HEK293 (cell line): Measurements from ENCODE around the gene CCP110.

Experiments used
- CTCF ChIA-PET: fragments of 350-600 bp; formaldehyde crosslinking; extraction: SDS; loops from one replicate; lab custom pipeline; 2021; ENCODE audit warnings: antibody characterized with exemption; lab: Yijun Ruan, JAX
- POLR2A ChIA-PET: fragments of 300-600 bp; formaldehyde crosslinking; extraction: SDS; loops from one replicate; lab custom pipeline; 2020; ENCODE audit warnings: antibody characterized with exemption, inconsistent platforms; lab: Yijun Ruan, JAX
- H3K27ac ChIP-seq: fragments of 200-500 bp; sonication (Bioruptor generic); 2 replicates; pipeline ENCODE4 v1.5.1; 2014; ENCODE audit warnings: low read depth, low read length, control low read depth, inconsistent platforms; ENCODE audit errors: extremely low read depth
- H3K36me3 ChIP-seq, 2 experiments: fragments of 200-500 bp in 1 of 2; sonication (Bioruptor generic) in 1 of 2; 1 replicate in 1 of 2; 2 replicates in 1 of 2; pipeline ENCODE4 v1.5.1; 2014 to 2017; ENCODE audit warnings: inconsistent platforms in 2 of 2, low read length in 2 of 2; ENCODE audit not compliant: control insufficient read depth in 2 of 2, insufficient read depth in 1 of 2
- H3K4me1 ChIP-seq: fragments of 200-500 bp; sonication (Bioruptor generic); 2 replicates; pipeline ENCODE4 v1.5.1; 2014; ENCODE audit warnings: mild to moderate bottlenecking, low read length, inconsistent platforms; ENCODE audit not compliant: control insufficient read depth, insufficient read depth
- H3K4me3 ChIP-seq: 2 replicates; pipeline ENCODE4 v1.5.1; 2011; ENCODE audit warnings: low read depth, mild to moderate bottlenecking, control low read depth, low read length, moderate library complexity
- H3K9me3 ChIP-seq: fragments of 200-500 bp; sonication (Bioruptor generic); 2 replicates; pipeline ENCODE4 v1.5.1; 2014; ENCODE audit warnings: low read depth, low read length, inconsistent platforms; ENCODE audit not compliant: control insufficient read depth, insufficient read depth
- BCL11B ChIP-seq: fragments of 450-650 bp; formaldehyde crosslinking; IDR thresholded peaks from 2 replicates; pipeline ENCODE4 v1.5.1; 2016; ENCODE audit warnings: low read depth, missing biosample characterization, missing genetic modification characterization
- CTCF ChIP-seq: fragments of 450-650 bp; formaldehyde crosslinking; IDR thresholded peaks from 2 replicates; pipeline ENCODE4 v1.5.1; 2016; ENCODE audit warnings: missing biosample characterization, missing genetic modification characterization
- YY2 ChIP-seq: fragments of 450-650 bp; formaldehyde crosslinking; IDR thresholded peaks from 2 replicates; pipeline ENCODE4 v1.5.1; 2016; ENCODE audit warnings: missing biosample characterization, missing genetic modification characterization
- ZBTB48 ChIP-seq: fragments of 450-650 bp; formaldehyde crosslinking; IDR thresholded peaks from 2 replicates; pipeline ENCODE4 v1.5.1; 2016; ENCODE audit warnings: missing biosample characterization, missing genetic modification characterization
- ZBTB49 ChIP-seq: fragments of 450-650 bp; formaldehyde crosslinking; IDR thresholded peaks from 2 replicates; pipeline ENCODE4 v1.5.1; 2016; ENCODE audit warnings: missing biosample characterization, missing genetic modification characterization, low read depth
- ZNF132 ChIP-seq: fragments of 450-650 bp; formaldehyde crosslinking; IDR thresholded peaks from 2 replicates; pipeline ENCODE4 v1.5.1; 2017; ENCODE audit warnings: missing biosample characterization, missing genetic modification characterization, borderline replicate concordance
- ZNF138 ChIP-seq: fragments of 450-650 bp; formaldehyde crosslinking; IDR thresholded peaks from 2 replicates; pipeline ENCODE4 v1.5.1; 2016; ENCODE audit warnings: missing biosample characterization, missing genetic modification characterization, borderline replicate concordance
- ZNF169 ChIP-seq: fragments of 450-650 bp; formaldehyde crosslinking; IDR thresholded peaks from 2 replicates; pipeline ENCODE4 v1.5.1; 2016; ENCODE audit warnings: missing biosample characterization, missing genetic modification characterization
- ZNF211 ChIP-seq: fragments of 450-650 bp; formaldehyde crosslinking; IDR thresholded peaks from 2 replicates; pipeline ENCODE4 v1.5.1; 2016; ENCODE audit warnings: low read depth, missing biosample characterization, missing genetic modification characterization
- ZNF366 ChIP-seq: fragments of 450-650 bp; formaldehyde crosslinking; conservative IDR thresholded peaks from 2 replicates; pipeline ENCODE4 v1.5.1; 2016; ENCODE audit warnings: missing biosample characterization, missing genetic modification characterization
- ZNF610 ChIP-seq: fragments of 450-650 bp; formaldehyde crosslinking; IDR thresholded peaks from 2 replicates; pipeline ENCODE4 v1.5.1; 2016; ENCODE audit warnings: missing biosample characterization, missing genetic modification characterization, borderline replicate concordance
- ZNF768 ChIP-seq: fragments of 450-650 bp; formaldehyde crosslinking; IDR thresholded peaks from 2 replicates; pipeline ENCODE4 v1.5.1; 2018; ENCODE audit warnings: missing biosample characterization, mild to moderate bottlenecking, missing genetic modification characterization
- ZNF830 ChIP-seq: fragments of 450-650 bp; IDR thresholded peaks from 2 replicates; pipeline ENCODE4 v1.5.0; 2018; ENCODE audit warnings: missing biosample characterization, missing genetic modification characterization, low read depth, mild to moderate bottlenecking, moderate library complexity
- ZSCAN16 ChIP-seq: fragments of 450-650 bp; formaldehyde crosslinking; IDR thresholded peaks from 2 replicates; pipeline ENCODE4 v1.5.1; 2016; ENCODE audit warnings: missing biosample characterization, missing genetic modification characterization
- ZXDB ChIP-seq: fragments of 450-650 bp; formaldehyde crosslinking; IDR thresholded peaks from 2 replicates; pipeline ENCODE4 v1.5.1; 2016; ENCODE audit warnings: missing biosample characterization, missing genetic modification characterization
- TF ChIP-seq, protein P1 (sequence below): fragments of 450-650 bp; formaldehyde crosslinking; IDR thresholded peaks from 2 replicates; pipeline ENCODE4 v1.5.1; 2016; ENCODE audit warnings: missing biosample characterization, missing genetic modification characterization
- TF ChIP-seq, protein P2 (sequence below): fragments of 450-650 bp; formaldehyde crosslinking; IDR thresholded peaks from 2 replicates; pipeline ENCODE4 v1.5.1; 2016; ENCODE audit warnings: missing biosample characterization, missing genetic modification characterization
- TF ChIP-seq, protein P3 (sequence below): fragments of 450-650 bp; formaldehyde crosslinking; IDR thresholded peaks from 2 replicates; pipeline ENCODE4 v1.5.1; 2016; ENCODE audit warnings: missing biosample characterization, missing genetic modification characterization

Gene CCP110

DNA sequence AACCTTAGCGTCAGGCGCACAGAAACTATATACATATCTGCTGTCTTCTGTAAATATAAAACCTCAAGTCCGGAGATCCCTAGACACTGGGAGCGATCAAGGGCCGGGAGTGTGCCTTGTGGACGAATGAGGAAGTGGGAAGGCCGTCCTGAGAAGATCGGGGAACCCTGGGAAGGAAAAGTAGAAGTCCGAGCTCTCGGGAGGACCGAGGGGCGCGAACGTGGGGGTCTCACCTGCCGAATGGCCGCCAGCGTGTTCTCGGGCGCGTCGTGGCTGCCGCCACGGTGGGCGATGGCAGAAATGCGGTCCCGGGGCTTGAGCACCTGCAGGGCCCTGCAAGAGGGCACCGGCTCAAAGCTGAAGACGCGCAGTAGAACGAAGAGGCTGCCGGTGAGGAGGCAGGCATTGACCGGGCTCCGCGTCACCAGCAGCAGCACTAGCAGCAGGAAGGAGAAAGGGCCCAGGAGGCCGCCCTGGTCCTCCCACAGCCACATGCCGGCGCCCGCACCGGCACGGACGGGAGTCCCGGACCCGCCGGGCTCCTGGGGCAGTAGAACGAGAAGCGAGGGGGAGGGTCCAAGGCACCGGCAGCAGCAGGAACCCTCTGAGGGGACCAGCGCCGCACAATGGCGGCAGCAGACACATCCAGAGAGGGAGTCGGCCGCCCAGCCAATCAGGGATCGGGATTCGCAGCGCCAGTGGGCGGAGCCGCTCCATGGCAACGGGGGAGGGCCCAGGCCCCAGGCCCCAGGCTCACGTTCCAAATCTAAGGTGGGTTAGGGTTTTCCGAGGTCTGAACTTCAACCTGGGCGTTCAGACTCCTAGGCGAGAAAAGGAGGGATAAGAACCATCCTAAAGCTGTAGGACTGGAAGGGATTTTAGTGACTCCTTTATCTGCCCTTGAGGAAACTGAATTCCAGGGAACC, 2.0 kb upstream of the CCP110 start, which contains the start of gene GDE1 (continued):
- TF ChIP-seq ZBTB49, result no peak
- no peak for TF ChIP-seq ZNF169 (tag by site-specific recombination)
- TF ChIP-seq ZBTB48 (tag by site-specific recombination), result peak; percentile 84
- no peak for TF ChIP-seq ZNF768 (tag by site-specific recombination)
- no peak for TF ChIP-seq ZSCAN16 (tag by site-specific recombination)
- peak; percentile 88 for TF ChIP-seq YY2 (tag by site-specific recombination)

- ChIA-PET CTCF (interaction anchor here (0.6 kb wide), 1 partner anchor 16 kb away, joined by 3 read pairs; no protein-coding TSS in a partner anchor), POLR2A (no interaction called here)
- no peaks in the 10 kb centered on the region for H3K9me3 ChIP-seq
- H3K27ac ChIP-seq, result no peak overlapping the region
- TF ChIP-seq CTCF (tag by site-specific recombination) (no peak), ZSCAN16 (tag by site-specific recombination) (peak; percentile 86)
- H3K4me1 ChIP-seq, result peaks cover 21% of the 10 kb centered on the region
- peaks cover 0 to 3% of the 10 kb centered on the region in 2 experiments; a peak in 2 of 3 replicates for H3K36me3 ChIP-seq
- no peak overlapping the region for H3K4me3 ChIP-seq
Observed at GRCh38 chr16:19522397-19522732, 1.4 kb upstream of the CCP110 start.

DNA sequence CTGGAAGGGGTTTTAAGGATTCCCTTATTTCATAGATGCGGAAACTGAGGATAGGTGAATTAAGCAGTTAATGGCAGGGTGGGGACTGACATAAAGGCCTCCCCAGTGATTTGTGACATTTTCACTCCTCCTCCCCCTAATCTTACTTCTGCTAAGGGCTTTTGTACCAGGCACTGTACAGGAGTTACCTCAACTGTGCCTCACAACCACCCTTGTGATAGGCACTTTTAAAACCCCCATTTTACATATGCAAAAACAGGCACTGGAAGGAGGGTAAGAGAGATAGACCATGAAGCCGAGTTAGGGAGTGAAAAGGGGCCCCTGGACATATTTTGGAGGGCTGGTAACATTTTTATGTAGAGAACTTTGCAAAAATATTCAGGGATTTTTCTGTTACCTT, 982 bp upstream of the CCP110 start:
- Histone ChIP-seq H3K9me3 (no peaks in the 10 kb centered on the region), H3K4me3 (no peak overlapping the region), H3K27ac (no peak overlapping the region), H3K36me3 (peaks cover 2 to 3% of the 10 kb centered on the region in 2 experiments), H3K4me1 (peaks cover 19% of the 10 kb centered on the region; the same call in 1 of the 2 replicates)
- POLR2A ChIA-PET, result no interaction called here
- CTCF ChIA-PET, result interaction anchor here (0.6 kb wide), 1 partner anchor 17 kb away, joined by 3 read pairs; no protein-coding TSS in a partner anchor
- TF ChIP-seq, protein P1, sequence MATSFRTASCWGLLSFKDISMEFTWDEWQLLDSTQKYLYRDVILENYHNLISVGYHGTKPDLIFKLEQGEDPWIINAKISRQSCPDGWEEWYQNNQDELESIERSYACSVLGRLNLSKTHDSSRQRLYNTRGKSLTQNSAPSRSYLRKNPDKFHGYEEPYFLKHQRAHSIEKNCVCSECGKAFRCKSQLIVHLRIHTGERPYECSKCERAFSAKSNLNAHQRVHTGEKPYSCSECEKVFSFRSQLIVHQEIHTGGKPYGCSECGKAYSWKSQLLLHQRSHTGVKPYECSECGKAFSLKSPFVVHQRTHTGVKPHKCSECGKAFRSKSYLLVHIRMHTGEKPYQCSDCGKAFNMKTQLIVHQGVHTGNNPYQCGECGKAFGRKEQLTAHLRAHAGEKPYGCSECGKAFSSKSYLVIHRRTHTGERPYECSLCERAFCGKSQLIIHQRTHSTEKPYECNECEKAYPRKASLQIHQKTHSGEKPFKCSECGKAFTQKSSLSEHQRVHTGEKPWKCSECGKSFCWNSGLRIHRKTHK (tag by site-specific recombination), result no peak
- no peak for TF ChIP-seq ZNF830 (tag by site-specific recombination)
- no peak for TF ChIP-seq BCL11B (tag by site-specific recombination)
- no peak for TF ChIP-seq ZXDB (tag by site-specific recombination)
- no peak for TF ChIP-seq ZNF138
- TF ChIP-seq, protein P2, sequence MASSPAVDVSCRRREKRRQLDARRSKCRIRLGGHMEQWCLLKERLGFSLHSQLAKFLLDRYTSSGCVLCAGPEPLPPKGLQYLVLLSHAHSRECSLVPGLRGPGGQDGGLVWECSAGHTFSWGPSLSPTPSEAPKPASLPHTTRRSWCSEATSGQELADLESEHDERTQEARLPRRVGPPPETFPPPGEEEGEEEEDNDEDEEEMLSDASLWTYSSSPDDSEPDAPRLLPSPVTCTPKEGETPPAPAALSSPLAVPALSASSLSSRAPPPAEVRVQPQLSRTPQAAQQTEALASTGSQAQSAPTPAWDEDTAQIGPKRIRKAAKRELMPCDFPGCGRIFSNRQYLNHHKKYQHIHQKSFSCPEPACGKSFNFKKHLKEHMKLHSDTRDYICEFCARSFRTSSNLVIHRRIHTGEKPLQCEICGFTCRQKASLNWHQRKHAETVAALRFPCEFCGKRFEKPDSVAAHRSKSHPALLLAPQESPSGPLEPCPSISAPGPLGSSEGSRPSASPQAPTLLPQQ (tag by site-specific recombination), result no peak
- no peak for TF ChIP-seq ZNF211 (tag by site-specific recombination)
- TF ChIP-seq ZNF132 (tag by site-specific recombination), result no peak
- TF ChIP-seq, protein P3, sequence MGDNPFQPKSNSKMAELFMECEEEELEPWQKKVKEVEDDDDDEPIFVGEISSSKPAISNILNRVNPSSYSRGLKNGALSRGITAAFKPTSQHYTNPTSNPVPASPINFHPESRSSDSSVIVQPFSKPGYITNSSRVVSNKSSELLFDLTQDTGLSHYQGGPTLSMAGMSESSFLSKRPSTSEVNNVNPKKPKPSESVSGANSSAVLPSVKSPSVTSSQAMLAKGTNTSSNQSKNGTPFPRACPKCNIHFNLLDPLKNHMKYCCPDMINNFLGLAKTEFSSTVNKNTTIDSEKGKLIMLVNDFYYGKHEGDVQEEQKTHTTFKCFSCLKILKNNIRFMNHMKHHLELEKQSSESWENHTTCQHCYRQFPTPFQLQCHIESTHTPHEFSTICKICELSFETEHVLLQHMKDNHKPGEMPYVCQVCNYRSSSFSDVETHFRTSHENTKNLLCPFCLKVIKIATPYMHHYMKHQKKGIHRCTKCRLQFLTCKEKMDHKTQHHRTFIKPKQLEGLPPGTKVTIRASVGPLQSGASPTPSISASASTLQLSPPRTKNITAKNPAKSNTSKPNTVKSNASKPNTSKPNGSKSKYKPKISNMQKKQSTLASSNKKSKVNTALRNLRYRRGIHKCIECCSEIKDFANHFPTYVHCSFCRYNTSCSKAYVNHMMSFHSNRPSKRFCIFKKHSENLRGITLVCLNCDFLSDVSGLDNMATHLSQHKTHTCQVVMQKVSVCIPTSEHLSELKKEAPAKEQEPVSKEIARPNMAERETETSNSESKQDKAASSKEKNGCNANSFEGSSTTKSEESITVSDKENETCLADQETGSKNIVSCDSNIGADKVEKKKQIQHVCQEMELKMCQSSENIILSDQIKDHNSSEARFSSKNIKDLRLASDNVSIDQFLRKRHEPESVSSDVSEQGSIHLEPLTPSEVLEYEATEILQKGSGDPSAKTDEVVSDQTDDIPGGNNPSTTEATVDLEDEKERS, result no peak
- TF ChIP-seq ZNF366 (tag by site-specific recombination), result no peak
- TF ChIP-seq ZNF610, result no peak
